Pons (tissue), 1 donor: ENCODE measurements around the gene GPR108.

Source experiments
- DNase-seq: peaks from one replicate; pipeline ENCODE4 v3.0.0-alpha.2; 2016; ENCODE audit warnings: low spot score

The GPR108 gene

DNA sequence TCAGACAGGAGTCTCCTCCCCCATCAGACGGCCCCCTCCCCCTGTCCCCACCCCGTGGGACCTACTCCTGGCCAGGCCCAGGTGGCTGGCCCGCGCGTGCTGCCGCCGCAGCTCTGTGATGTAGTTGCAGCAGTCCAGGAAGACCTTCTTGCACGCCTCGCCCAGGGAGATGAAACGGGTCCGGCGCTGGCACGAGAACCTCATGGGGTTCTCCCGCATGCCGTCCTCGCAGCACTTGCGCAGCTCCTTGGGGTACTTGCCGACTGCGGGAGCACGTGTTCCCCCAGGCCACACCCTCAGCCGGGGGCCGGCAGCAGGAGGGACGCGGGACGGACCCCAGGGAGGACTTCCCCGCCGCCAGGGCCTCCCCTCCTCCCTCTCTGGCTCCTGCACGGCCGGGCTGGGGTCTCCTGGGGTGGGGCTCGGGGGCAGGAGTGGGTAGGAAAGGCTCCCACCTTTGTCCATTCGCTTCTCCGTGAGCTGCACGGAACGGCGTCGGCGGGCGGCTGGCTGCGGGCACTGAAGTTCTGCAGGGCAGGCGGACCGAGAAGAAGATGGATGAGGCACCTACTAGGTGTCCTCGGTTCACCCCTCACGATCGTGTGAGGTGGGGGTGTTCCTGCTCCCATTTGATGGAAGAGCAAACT lies 30.2 kb downstream of the GPR108 start:
- DNase-seq = no peak

DNA sequence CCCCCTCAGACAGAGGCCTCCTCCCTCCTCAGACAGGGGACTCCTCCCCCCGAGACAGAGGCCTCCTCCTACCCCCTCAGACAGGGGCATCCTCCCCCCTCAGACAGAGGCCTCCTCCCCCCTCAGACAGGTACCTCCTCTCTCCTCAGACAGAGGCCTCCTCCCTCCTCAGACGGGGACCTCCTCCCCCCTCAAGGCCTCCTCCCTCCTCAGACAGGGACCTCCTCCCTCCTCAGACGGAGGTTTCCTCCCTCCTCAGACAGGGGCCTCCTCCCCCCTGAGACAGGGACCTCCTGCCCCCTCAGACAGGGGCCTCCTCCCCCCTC lies 30.8 kb downstream of the GPR108 start:
- no peak for DNase-seq

DNA sequence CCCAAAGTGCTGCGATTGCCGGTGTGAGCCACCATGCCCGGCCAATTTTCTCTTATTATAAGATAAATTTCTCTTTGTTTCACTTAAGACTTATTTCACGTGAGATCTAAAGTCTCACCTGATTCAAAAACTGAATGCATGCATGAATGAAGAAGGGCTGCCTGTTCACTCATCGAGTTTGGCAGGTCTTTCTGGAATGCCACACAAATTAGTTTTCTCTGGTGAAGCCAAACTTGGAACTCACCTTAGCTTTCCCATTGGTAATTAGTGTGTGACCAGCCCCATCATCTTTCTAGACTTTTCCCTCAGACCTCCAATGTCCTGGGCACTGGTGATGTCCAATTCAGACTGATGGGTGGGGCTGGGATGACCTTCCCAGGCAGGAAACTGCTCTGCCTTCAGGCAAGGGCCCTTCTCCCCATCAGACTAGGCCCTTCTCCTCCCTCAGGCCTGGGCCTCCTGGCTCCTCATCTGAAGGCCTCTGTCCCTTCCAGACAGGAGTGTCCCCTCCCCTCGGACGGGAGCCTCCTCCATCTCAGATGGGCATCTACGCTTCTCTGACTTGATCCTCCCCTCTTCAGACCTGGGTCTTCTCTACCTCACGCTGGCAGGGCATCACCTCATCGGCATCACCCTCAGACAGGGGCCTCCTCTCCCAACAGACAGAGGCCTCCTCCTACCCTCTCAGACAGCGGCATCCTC lies 31.3 kb downstream of the GPR108 start:
- DNase-seq = no peak

DNA sequence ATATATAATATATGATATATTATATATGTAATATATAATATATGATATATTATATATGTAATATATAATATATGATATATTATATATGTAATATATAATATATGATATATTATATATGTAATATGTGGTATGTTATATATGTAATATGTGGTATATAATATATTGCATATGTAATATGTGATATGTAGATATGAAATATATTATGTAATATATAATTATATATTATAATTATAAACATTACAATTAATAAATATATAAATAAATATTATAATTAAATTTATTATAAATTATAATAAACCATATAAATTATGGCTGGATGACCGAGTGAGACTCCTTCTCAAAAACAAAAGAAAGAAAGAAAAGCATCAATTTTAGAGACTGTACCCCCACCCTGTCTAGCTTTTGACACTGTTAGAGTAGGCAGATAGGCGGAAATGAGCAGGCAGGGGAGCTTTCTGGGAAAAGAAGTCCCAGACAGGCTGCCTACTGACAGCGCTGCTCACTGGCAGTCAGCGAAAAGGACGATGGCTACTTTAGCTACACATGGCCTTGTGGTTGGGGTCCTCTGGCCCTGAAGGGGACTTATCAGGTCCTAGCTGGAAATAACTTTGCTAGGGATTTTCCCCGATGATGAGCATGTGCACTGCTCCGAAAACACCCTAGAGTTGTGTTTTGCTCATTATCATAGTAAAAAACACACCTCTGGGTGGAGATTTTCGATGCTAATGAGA lies 36.6 kb downstream of the GPR108 start:
- no peak for DNase-seq

DNA sequence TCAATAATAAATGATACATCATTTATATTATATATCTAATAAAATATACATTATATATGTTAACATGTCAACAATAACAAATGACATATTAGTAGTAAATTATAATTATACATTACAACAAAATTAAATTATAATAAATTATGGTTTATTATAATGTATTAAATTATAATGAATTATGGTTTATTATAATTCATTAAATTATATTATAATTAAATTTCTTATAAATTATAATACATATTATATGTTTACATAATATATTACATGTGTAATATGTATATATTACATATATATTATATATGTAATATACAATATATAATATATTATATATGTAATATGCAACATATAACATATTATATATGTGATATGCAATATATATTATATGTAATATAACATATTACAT lies 37.4 kb downstream of the GPR108 start:
- no peak for DNase-seq

GRCh38 chr19:6697291-6697690 lies 40.1 kb downstream of the GPR108 start:
- DNase-seq = no peak

DNA sequence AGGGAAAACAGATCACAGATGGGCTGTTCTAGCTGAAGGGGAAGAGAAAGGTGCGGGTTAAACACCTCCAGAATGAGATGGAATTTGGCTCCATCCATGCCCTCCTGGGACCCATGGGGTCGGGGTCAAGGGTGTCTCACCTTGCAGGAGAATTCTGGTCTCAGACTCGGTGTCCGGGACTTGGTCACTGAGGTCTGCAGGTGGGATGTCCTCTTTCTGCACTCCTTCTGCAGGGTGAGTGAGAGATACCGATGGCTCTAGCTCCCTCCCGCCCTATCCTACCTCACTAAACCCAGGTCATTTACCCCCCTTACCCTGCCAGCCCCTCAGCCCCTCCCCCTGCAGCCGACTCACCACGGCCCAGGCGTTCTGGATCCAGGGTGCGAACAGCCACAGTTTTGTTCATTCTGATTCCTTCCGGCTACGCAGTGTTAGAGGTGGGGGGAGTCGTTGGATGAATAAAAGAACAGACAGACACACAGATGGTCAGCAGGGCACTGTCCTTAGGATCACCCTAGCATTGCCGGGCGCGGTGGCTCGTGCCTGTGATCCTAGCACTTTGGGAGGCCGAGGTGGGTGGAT lies 41.0 kb downstream of the GPR108 start:
- DNase-seq = no peak

DNA sequence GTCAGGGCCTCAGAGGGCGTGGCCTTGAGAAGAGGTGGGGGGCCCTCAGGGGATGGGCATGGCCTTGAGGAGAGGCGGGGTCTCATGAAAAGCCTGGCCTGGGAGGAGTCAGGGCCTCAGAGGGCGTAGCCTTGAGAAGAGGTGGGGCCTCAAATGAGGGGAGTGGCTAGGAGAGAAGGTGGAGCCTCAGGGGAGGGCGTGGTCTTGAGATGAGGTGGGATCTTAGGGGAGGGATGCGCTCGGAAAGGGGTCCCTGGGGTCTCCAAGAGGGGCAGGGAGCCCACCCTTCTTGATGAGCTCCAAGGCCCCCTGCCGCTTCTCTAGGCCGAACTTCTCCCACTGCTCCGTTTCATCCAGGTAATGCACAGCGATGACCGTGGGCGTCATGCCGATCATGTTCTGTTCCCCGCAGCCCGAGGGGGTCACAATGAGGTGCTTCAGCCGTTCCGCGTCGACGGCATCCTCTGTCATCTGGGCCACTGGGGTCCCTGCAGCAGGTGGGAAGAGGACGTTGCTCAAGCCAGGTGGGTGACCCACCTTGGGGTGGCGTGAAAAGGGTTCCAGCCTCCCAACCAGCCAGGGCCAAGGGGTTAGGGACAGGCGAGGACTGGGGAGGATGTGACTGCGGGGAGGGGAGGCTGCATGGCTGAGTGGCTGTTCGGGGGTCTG lies 43.1 kb downstream of the GPR108 start:
- DNase-seq = no peak

DNA sequence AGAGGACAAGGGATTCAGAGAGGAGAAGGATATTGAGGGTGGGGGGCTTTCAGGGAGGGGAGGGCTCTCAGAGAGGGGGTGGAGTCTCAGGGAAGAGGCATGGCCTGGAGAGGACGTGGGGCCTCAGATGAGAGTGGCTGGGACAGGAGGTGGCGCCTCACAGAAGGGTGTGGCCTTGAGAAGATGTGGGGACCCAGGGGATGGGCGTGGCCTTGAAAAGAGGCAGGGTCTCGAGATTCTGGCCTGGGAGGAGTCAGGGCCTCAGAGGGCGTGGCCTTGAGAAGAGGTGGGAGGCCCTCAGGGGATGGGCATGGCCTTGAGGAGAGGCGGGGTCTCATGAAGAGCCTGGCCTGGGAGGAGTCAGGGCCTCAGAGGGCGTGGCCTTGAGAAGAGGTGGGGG lies 43.7 kb downstream of the GPR108 start:
- no peak for DNase-seq

DNA sequence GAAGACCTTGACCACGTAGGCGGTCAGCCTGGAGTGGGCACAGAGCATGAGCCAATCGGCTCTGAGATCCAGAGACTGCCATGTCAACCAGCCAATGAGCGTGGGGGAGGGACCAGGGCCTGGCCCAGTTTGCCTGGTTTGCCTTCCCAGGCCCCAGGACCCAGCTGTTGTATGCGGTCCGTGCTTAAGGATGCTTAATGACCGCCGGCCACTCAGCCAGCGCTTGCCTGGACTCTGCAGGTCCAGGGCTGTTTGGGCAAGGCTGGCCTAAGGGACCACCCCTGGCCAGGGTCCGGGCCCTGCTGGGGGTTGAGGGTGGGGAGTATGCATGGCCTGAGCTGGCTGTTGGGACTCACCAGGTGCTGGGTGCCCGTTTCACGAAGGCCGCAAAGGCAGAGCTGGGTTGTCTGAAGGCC lies 44.3 kb downstream of the GPR108 start:
- DNase-seq = no peak

DNA sequence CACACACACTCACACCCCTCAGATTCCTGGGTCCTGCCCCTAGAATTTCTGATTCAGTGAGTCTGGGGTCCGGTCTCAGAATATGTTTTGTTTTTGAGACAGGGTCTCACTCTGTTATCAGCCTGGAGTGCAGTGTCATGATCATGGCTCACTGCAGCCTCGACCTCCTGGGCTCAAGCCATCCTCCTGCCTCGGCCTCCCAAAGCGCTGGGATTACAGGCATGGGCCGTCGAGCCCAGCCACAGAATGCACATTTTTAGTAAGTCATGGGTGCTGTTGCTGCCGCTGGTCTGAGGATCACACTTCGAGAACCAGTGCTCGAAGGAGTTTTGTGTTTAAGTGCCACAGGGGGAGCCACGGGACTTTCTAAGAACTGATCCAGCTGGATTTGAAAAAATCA lies 45.4 kb downstream of the GPR108 start:
- DNase-seq = no peak

GRCh38 chr19:6691342-6691741 lies 46.0 kb downstream of the GPR108 start:
- no peak for DNase-seq

- no peak for DNase-seq
Observed at GRCh38 chr19:6690160-6690885, 47.1 kb downstream of the GPR108 start.

DNA sequence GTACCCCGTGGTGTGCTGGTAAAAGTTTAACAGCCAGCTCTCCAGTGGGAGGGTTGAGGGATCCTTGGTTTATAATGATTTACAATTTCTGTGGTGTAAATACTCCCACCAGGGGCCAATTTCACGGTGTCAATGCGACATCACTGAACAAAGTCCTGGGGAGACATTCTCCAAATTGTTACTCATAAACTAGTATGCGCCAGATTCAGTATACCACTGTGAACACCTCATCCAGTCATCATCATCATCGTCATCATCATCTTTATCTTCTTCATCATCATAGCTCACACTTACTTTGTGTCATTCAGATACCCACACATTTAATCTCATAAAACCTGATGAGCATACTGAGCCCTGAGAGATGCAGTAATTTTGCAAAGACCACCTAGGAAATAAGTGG lies 50.3 kb downstream of the GPR108 start:
- no peak for DNase-seq

DNA sequence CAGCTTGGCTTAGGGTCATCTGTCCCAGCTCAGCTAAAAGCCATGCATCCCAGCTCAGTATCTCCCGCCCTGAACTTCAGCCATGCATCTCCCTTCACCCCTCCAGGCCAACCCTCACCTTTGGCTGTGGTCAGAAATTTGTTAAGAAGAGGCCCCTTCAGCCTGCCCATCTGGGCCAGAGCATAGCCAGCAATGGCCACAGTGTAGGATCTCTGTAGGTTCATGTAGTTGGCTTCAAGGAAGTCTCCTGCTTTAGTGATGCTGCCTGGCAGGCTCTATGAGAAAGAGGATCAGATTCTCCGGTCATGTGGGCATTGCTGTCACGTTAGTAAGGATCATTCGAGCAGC lies 50.8 kb downstream of the GPR108 start:
- DNase-seq = no peak

DNA sequence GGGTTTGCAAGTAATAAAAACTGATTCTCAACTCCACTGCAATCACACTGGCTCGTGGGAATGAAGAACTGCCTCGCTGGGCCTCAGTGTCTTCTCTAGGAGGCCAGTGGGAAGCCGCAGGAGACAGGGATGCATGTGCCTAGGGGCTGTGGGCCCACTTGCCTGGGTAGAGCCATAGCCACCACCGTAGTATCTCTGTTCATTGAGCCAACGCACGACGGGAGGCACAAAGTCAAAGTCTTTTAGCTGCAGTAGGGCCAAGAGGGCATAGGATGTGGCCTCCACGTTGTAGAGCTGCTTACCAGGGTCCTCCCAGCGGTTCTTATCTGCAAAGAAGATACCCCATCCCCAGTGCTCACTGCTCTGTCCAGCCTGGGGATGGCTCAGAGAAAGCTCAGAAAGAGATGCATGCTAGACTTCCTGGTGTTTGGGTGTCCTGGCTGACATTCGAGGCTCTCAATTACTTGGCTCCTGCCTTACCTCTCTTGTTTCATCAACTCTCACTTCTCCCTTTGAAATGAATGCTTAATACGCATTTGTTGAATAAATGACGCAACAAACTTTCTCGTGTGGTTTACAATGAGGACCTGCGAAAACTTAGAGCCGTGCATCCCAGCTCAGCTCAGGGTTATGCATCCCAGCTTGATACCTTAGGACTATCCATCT lies 51.3 kb downstream of the GPR108 start:
- DNase-seq = no peak

- no peak for DNase-seq
Observed at GRCh38 chr19:6685482-6685881, 51.9 kb downstream of the GPR108 start.

- DNase-seq = no peak
Observed at GRCh38 chr19:6683971-6684370, 53.4 kb downstream of the GPR108 start.

DNA sequence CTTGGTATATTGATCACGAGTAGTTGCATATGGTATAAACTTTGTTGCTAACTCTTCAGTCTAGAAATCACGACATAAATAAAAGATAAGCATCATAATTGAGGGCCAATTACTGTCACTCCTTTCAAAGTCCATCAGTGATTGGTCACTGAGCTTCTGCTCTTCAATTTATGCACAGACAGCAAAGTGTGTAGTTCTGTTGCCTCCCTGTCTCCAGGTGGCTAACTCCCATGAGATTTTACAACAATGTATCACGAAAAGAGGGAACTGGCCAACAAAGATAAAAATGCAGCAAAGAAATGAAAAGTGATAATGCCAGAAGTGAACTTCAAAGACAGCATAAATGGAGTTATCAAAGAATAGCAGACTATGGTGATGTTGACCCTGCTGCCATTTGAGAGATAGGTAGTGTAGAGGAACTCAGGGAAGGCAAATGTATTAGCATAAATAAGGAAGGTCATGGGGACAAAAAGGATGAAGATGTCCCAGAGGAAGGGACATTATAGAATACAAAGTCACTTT lies 54.7 kb downstream of the GPR108 start:
- no peak for DNase-seq

DNA sequence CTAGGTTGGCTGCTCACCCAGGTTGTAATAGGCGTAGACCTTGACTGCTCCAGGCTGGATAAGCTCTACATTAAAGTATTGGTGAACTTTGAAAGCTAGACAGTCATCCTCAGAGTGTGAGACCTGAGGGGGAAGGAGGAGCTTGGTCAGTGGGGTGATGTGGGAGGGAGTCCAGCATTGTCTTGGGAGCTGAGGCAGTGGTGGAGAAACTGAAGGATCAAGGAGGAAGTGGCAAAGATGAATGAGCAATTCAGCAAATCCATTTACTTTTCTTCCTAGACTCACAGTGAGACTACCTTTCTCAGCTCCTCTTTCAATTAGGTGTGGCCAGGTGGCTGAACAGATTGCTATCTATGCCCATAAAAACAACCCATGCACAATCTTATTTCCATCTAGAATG lies 57.2 kb downstream of the GPR108 start:
- no peak for DNase-seq
